GM18520 (cell line): Measurements from ENCODE around the gene RHOF.

ENCODE experiments used
- ATAC-seq: cut with Tn5 transposase; IDR thresholded peaks from one replicate; pipeline ENCODE4 v1.9.1; 2021; ENCODE audit not compliant: unreplicated experiment

Gene RHOF

DNA sequence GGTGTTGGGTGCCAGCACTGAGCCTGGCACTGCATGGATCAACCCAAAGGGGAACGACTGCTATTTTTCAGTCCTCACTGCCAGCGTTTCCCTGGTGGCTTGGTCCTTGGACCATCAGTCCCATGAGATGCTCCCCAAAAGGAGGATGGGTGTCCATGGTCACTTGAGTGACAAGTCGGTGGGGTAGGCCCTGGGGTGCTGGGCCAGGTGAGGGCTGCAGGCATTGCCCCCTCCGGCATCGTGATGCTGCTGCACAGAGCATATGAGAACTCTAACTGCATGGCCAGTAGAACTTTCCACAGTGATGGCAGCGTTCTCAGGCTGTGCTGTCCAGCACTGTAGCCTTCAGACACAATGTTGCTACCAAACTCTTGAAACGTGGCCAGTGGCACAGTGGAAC, 26.6 kb upstream of the RHOF start:
- no peak for ATAC-seq

DNA sequence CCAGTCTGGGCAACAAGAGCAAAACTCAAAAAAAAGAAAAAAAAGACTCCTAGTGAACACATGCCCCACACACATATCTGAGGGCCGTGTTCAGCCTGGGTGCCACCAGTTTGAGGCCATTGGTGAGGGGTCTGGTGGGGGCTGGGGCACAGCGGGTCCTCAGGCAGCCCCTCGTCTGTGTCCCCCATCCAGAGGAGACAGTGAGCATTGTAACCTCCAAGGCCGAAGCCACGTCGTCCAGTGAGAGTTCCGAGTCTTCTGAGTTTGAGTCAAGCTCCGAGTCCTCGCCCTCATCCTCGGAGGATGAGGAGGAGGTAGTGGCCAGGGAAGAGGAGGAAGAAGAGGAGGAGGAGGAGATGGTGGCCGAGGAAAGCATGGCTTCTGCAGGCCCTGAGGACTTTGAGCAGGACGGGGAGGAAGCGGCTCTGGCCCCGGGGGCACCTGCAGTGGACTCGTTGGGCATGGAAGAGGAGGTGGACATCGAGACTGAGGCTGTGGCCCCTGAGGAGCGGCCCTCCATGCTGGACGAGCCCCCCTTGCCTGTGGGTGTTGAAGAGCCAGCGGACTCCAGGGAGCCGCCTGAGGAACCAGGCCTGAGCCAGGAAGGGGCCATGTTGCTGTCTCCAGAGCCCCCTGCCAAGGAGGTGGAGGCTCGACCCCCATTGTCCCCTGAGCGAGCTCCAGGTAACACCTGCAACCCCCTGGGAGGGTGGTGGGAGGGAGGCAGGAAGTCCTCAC, 25.9 kb upstream of the RHOF start:
- no peak for ATAC-seq

DNA sequence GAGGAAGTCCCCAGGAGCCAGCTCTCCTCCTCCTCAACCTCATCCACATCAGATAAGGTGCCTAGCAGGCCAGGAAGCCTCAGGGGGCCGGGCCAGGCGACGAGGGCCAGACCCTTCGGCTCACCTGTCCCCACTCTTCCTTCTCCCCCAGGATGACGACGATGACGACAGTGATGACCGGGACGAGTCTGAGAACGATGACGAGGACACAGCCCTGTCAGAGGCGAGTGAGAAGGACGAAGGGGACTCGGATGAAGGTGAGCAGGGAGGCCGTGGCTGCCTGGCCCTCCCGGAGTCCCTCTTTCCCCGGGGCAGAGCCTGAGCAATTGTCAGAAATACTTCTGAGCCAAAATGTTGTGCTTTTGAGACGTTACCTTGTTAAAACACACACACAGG, 24.2 kb upstream of the RHOF start:
- ATAC-seq, result no peak

DNA sequence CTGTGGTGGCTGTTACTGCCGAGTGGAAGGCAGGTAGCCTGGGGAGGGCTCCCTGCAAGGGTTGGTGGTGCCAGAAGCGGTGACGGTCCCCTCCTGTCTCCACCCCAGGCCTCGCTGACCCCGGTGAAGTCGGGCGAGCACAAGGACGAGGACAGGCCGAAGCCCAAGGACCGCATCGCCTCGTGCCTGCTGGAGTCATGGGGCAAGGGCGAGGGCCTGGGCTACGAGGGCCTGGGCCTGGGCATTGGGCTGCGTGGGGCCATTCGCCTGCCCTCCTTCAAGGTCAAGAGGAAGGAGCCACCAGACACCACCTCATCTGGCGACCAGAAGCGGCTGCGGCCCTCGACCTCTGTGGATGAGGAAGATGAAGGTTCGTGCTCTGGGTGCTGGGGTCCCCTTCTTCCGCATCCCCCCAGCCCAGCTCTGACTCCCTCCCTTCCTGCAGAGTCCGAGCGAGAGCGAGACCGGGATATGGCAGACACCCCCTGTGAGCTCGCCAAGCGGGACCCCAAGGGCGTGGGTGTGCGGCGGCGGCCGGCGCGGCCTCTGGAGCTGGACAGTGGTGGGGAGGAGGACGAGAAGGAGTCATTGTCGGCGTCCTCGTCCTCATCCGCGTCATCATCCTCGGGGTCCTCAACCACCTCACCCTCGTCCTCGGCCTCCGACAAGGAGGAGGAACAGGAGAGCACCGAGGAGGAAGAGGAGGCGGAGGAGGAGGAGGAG, 23.6 kb upstream of the RHOF start:
- no peak for ATAC-seq

DNA sequence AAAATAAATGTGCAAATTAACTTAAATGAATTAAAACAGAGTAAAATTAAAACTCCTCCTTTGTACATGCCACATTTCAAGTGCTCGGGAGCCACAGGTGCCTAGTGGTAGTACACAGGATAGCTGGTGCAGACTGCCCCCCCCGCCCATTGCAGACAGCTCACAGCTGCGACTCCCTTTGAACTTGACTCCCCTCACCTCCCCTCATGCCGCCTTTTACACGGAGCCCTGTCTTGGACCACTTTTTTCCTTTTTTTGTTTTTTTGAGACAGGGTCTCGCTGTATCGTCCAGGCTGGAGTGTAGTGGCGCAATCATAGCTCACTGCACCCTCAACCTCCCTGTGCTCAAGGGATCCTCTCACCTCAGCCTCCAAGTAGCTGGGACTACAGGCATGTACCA, 21.8 kb upstream of the RHOF start:
- no peak for ATAC-seq

DNA sequence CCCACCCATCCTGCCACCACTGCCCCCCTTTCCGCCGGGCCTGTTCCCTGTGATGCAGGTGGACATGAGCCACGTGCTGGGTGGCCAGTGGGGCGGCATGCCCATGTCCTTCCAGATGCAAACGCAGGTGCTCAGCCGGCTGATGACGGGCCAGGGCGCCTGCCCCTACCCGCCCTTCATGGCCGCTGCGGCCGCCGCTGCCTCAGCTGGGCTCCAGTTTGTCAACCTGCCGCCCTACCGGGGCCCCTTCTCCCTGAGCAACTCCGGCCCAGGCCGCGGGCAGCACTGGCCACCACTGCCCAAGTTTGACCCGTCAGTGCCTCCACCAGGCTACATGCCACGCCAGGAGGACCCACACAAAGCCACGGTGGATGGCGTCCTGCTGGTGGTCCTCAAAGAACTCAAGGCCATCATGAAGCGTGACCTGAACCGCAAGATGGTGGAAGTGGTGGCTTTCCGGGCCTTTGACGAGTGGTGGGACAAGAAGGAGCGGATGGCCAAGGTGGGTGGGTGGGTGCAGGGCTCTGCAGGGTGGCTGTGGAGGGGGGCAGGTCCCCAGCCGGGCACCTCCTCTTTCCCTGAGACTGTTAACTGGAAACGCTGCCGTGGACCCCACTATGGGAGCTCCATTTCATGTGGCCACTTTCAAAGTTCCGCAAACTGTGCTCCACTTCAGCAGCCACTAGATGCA, 21.1 kb upstream of the RHOF start:
- ATAC-seq, result no peak

DNA sequence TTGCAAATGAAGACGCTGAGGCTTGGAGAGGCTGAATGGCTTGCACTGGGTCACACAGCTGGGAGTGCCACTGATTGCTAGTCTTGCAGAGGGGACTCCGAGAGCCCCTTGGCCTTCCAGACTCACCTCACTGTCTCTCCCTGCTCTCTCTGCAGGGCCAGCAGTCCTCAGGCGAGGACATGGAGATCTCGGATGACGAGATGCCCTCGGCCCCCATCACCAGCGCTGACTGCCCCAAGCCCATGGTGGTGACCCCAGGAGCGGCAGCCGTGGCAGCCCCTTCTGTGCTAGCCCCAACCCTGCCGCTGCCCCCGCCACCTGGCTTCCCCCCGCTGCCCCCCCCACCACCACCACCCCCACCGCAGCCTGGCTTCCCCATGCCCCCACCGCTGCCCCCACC, 20.5 kb upstream of the RHOF start:
- no peak for ATAC-seq

DNA sequence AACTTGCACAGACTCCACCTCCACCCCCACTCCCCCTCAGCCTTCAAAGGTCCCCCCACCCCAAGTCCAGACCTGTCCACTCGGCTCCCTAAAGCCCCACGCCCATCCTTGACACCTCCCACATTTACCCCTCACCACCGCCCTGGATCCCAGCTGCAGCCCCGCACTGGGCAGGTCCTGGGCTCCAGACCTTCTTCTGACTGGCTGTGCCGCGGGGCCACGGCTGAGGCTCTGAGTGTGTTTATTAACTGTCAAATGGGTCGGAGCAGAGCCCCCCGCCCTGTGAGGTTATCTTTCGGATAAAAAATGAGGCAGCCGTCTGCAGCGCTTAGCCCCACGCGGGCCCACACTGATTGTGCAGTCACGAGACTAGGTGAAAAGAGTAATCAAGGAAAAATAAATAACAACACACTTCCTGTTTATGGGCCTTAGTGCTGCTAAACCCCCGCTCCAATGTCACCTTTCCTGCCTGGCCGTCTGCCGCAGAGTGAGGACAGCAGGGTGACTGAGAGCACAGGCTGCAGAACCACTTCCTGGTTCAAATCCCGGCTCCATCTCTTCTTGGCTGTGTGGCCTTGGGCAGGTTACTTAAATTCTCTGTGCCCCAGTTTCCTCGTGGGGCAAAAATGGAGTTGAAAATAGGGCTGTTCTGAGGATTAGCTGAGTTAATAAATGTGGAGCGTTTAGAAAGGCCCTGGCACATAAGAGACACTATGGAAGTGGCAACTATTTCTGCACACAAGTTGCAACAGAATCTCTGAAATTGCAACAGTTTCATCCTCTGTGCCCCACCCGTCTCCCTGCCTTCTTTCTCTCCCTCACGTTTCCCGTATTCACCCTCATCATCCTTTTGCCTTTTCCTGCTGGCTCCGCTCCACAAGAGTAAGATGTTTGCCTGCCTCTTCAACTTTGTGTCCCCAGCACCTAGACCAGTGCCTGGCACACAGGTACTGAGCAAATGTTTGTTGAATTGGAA, 19.7 kb upstream of the RHOF start:
- no peak for ATAC-seq

DNA sequence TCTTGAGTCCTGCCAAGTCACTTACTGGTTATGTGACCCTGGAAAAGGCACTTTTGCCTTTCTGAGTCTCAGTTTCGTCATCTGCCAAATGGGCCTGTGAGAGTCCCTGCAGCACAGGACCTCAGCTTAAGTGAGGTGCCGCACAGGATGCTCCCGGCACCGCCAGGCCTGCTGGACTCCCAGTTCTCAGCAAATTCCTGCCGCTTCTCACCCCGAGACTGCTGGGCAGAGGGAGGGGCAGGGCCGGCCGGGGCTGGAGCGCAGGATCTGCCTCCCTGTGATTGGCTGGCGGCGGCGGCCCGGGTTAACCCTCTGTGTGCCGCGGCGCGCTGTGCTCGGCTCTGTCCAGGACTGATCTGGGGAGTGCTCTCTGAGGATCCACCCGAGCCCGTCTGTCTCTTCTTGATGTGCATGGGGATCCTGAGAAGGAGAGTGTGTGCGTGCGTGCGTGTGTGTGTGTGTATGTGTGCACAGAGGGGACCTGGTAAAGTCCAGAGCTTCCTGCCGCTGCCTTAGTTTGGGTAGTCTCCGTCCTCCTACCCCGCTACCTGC, 18.9 kb upstream of the RHOF start:
- no peak for ATAC-seq

DNA sequence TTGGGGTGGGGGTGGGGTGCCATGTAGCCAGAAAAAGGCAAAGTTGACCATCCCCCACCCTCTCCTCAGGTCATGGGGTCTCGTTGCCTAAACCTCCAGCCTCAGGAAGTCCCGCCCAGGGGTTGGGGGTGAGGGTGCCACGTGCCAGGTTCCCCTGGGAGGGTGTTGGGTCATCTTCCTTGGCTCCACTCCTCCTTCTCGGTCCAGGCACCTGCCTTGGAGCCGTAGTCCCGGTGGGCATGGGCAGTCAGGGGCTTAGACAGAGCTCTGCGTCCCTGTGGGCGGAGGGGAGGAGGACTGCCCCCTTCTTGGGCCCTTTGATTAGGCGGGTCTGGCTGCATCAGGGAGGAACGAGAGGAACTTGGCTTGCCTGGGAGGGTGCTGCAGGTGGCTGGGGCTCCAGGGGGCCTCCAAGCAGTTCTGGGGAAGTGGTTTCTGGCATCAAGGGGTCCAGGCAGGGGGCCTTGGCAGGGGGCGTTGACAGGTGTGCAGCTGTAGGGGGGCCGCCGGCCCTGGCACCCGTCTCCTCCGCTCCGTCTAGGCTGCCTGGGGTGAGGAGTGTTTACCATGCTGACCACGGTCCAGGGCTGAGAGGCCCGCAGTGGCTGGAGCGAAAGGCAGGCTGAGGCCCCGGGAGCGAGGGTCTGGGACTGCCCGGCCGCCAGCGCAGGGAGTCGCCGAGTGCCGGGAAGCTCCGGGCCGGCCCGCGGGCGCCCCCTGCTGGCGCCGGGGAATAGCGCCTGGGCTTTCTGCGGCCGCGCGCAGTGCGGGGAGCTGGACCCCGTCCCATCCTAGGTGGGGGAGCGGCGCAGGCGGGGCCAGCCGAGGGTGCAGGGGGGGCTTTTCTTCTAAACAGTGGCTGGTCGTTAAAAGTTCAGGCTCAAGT, 18.2 kb upstream of the RHOF start:
- peak; percentile 50 for ATAC-seq

DNA sequence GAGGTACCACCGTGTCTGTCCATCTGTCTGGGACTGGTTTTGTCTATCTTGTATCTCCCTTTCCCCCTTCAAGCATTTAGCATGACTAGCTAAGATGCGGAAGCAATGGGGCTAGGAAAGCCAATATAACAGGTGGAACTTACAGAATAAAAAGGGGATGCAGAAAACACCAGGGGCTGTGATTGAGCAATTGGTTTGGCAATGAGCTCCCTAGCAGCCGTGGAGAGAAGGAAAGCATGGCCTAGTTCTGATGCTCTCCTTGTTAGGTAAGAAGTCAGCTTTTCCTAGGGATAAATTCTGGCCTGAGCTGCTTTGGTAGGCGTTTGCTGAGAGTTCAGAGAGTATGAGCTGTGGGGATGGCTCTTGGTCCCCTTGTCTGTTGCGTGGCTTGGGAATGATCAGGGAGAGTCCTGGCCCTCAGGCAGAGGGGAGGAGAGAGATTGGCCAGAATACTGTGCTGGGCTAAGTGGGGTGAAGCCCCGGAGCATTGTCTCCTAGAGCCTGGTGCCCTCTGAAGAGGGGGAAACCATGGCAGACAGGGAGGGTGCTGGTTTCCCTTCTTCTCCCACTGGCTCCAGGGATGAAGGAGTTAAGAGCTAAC, 17.4 kb upstream of the RHOF start:
- no peak for ATAC-seq

DNA sequence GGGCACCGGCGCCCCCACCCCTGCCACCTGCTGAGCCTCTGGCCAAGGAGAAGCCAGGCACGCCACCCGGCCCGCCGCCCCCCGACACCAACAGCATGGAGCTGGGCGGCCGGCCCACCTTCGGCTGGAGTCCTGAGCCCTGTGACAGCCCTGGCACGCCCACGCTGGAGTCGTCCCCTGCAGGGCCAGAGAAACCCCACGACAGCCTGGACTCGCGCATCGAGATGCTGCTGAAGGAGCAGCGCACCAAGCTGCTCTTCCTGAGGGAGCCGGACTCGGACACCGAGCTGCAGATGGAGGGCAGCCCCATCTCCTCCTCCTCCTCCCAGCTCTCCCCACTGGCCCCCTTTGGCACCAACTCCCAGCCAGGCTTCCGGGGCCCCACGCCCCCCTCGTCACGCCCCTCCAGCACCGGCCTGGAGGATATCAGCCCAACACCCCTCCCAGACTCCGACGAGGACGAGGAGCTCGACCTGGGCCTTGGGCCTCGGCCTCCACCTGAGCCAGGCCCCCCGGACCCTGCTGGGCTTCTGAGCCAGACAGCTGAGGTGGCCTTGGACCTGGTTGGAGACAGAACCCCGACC, 16.8 kb upstream of the RHOF start:
- no peak for ATAC-seq

DNA sequence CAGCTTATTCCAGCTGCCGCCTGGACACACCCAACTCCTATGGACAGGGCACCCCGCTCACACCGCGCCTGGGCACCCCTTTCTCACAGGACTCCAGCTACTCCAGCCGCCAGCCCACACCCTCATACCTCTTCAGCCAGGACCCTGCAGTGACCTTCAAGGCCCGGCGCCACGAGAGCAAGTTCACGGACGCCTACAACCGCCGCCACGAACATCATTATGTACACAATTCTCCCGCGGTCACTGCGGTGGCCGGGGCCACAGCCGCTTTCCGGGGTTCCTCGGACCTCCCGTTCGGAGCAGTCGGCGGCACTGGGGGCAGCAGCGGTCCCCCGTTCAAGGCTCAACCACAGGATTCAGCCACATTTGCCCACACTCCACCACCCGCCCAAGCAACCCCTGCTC, 16.2 kb upstream of the RHOF start:
- no peak for ATAC-seq

DNA sequence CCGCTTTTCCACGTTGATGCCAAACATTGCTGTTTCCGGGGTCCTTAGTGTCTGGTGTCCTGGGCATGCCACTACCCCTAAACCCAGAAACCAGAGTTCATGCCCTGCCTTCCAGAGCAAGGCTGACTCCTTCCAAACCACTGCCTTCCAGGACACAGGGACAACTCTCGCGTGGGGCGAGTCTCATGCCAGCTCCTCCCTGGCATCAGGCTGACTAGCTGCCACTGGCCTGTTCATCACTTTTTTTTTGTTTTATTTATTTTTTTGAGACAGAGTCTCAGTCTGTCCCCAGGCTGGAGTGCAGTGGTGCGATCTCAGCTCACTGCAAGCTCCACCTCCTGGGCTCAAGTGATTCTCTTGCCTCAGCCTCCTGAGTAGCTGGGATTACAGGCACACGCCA, 15.1 kb upstream of the RHOF start:
- no peak for ATAC-seq

DNA sequence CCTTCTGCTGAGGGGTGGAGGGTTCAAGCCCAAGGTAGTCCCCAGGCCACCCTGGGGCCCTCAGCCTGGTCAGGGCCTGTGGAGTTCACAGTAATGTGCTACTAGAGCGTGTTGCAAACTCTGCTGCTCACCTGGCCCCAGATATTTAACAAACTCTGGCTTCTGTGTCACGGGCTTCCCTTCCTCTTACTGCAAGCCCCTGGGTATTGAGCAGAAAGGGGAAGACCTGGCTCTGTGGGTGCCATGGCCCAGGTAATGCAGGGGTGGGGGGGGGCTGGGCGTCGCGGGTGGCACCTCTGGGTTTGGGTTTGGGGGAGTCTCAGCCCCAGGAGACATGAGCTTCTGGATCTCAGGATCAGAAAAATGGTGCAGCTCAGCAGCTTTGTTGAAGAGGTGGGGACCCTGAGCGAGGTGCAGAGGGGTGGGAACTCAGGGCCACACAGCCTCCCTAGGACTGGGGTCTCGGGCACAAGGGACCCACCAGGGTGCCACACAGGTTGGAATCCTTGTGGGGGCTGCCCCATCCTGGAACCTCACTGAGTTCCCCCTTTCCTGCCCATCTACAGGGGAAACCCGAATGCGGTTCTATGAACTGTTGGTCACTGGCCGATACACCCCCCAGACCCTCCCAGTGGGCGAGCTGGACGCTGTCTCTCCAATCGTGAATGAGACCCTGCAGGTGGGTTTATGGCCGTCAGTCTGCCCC, 14.3 kb upstream of the RHOF start:
- ATAC-seq, result no peak

DNA sequence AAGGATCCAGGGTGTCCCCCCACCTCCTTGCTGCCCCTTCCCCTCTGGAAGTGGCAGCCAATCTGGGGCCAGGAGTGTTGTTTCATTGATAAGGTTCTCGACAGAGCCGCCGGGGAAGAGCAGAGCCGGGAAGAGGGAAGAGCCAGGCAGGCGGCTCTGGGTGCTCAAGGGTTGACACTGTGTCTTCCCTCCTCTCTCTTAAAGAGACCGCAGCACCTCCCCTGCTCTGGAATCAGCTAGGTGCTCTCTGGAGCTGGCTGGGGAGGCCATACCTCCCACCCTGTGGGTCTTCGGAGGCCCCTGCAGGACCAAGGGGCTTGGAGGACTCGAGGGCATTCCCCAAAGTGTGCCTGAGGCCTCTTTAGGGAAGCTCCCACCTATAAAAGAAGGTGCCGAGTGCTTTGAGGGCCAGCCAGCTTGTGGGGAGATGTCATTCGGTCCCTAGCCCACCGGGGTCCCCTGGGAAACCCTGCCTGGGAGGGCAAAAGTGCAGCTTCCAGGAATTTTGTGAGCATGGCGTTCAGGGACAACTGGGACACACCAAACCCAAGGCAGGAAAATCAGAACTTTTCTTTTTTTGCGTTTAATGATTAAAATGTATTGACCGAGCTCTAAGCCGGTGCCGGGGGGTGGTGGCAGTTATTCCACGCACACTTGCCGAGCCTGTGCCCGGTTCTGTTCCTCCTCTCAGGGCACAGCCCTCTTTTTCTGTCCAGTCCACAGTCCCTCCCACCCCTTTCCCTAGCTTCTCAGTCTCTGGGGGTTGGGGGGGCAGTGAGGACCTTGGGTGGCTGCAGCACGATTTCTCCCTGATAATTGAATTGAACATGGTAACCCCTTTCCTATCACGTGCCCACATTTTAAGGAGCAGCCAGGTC, 13.3 kb upstream of the RHOF start:
- no peak for ATAC-seq

DNA sequence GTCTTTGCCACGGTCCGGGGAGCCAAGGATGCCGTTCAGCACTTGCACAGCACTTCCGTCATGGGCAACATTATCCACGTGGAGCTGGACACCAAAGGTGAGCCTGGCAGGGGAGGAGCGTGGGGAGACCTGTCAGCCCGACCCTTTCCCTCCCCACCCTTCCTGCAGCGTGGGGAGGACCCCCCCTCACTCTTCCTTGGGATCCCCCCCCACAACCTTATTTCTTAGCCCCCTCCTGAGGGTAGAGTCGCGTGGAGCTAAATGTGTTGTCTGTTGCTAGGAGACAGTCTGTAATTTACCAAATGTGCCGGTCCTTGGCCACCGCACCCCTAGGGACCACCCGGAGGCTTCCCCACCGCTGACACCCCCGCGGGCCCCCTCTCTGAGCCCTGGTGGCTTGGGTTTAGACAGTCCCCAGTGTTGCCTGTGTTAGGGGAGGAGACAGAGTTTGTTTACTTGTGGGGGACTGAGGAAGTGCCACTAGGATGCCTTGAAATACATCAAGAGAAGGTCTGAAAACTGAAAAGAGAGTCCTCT, 12.6 kb upstream of the RHOF start:
- no peak for ATAC-seq
